NCI-H82 treated with DMSO at 0.1 percent for 48 hours (cell line): ENCODE measurements around the gene DDX39A.
"Not testable (repeated sequence)": the region's sequence is repeated elsewhere in the genome, so short reads cannot be mapped to it uniquely, and the experiment has no call there.

Experiments used
- DNase-seq: peaks from one replicate; lab custom pipeline; 2025; ENCODE audit not compliant: unreplicated experiment; lab: John Stamatoyannopoulos, UW

The DDX39A gene

GRCh38 chr19:14366529-14366928, 52.6 kb downstream of the DDX39A start:
- DNase-seq: peak; percentile 33

GRCh38 chr19:14364098-14364443, 55.1 kb downstream of the DDX39A start:
- not testable (repeated sequence) for DNase-seq

GRCh38 chr19:14363183-14364097, 55.7 kb downstream of the DDX39A start:
- peak; percentile 90 for DNase-seq

GRCh38 chr19:14361824-14362223, 57.3 kb downstream of the DDX39A start:
- peak; percentile 55 for DNase-seq
